ENCODE results near the gene POU2F2. TPM values are rescaled to one million over a fixed set of nuclear protein-coding genes. Genes with fewer than 3 reads are reported as not detected.
A peak's percentile ranks its signal among the peaks of the same experiment; 100 is the strongest.

Gene POU2F2
- total RNA-seq, 1 donor from 2014 or later = 2.5 TPM

- Mint-ChIP-seq H3K9me3 (no peaks in the 10 kb centered on the region), H3K4me3 (no peak overlapping the region), H3K27me3 (ENCODE audit: low read depth) (peaks cover 46% of the 10 kb centered on the region), H3K27ac (ENCODE audit: unreplicated experiment) (no peak overlapping the region), H3K4me1 (peaks cover 27% of the 10 kb centered on the region), H3K36me3 (ENCODE audit: low read depth) (no peaks in the 10 kb centered on the region)
- no peak for TF ChIP-seq CTCF (conservative IDR thresholded peaks at IDR 0.05)
- no peak for DNase-seq (ENCODE audit: low read depth, low spot score)
Observed at GRCh38 chr19:42170715-42171114, 38.5 kb upstream of the POU2F2 start.

- Mint-ChIP-seq H3K4me3 (peak overlapping the region; percentile 10), H3K9me3 (no peaks in the 10 kb centered on the region), H3K27ac (ENCODE audit: unreplicated experiment) (peak overlapping the region; percentile 53), H3K27me3 (ENCODE audit: low read depth) (peaks cover 44% of the 10 kb centered on the region), H3K4me1 (peaks cover 36% of the 10 kb centered on the region), H3K36me3 (ENCODE audit: low read depth) (no peaks in the 10 kb centered on the region)
- no peak for TF ChIP-seq CTCF (conservative IDR thresholded peaks at IDR 0.05)
- DNase-seq (ENCODE audit: low read depth, low spot score) = no peak
Observed at GRCh38 chr19:42169486-42170413, 37.5 kb upstream of the POU2F2 start.

- H3K27me3 Mint-ChIP-seq (ENCODE audit: low read depth) = peaks cover 34% of the 10 kb centered on the region
- DNase-seq (ENCODE audit: low read depth, low spot score) = no peak
- no peaks in the 10 kb centered on the region for H3K36me3 Mint-ChIP-seq (ENCODE audit: low read depth)
- peaks cover 26% of the 10 kb centered on the region for H3K4me1 Mint-ChIP-seq
- no peak for TF ChIP-seq CTCF (conservative IDR thresholded peaks at IDR 0.05)
- no peak overlapping the region for H3K27ac Mint-ChIP-seq (ENCODE audit: unreplicated experiment)
- H3K4me3 Mint-ChIP-seq = no peak overlapping the region
- no peaks in the 10 kb centered on the region for H3K9me3 Mint-ChIP-seq
Observed at GRCh38 chr19:42168206-42168605, 36.0 kb upstream of the POU2F2 start.

- H3K27me3 Mint-ChIP-seq (ENCODE audit: low read depth) = peaks cover 28% of the 10 kb centered on the region
- H3K4me1 Mint-ChIP-seq = peaks cover 26% of the 10 kb centered on the region
- DNase-seq (ENCODE audit: low read depth, low spot score) = no peak
- H3K36me3 Mint-ChIP-seq (ENCODE audit: low read depth) = no peaks in the 10 kb centered on the region
- TF ChIP-seq CTCF (conservative IDR thresholded peaks at IDR 0.05) = no peak
- H3K27ac Mint-ChIP-seq (ENCODE audit: unreplicated experiment) = no peak overlapping the region
- no peaks in the 10 kb centered on the region for H3K9me3 Mint-ChIP-seq
- no peak overlapping the region for H3K4me3 Mint-ChIP-seq
Observed at GRCh38 chr19:42166316-42166715, 34.1 kb upstream of the POU2F2 start.

- no peak for TF ChIP-seq CTCF (conservative IDR thresholded peaks at IDR 0.05)
- Mint-ChIP-seq H3K36me3 (ENCODE audit: low read depth) (no peaks in the 10 kb centered on the region), H3K4me1 (peaks cover 17% of the 10 kb centered on the region), H3K9me3 (no peaks in the 10 kb centered on the region), H3K27ac (ENCODE audit: unreplicated experiment) (no peak overlapping the region), H3K4me3 (no peak overlapping the region), H3K27me3 (ENCODE audit: low read depth) (peaks cover 33% of the 10 kb centered on the region)
- DNase-seq (ENCODE audit: low read depth, low spot score) = no peak
Observed at GRCh38 chr19:42165146-42165545, 32.9 kb upstream of the POU2F2 start.

All from neural crest cell (in vitro differentiated cells).